Measurements from ENCODE around the gene PHGDH. TPM values are rescaled to one million over a fixed set of nuclear protein-coding genes. Genes with fewer than 3 reads are reported as not detected.
A peak's percentile ranks its signal among the peaks of the same experiment; 100 is the strongest.

PHGDH gene
- total and polyA plus RNA-seq, 9 of the 15 experiments (the other 6 are each of a cell fraction or from before 2014, with no cell fraction given): 6.7 to 84.2 (median 36.2) TPM

DNA sequence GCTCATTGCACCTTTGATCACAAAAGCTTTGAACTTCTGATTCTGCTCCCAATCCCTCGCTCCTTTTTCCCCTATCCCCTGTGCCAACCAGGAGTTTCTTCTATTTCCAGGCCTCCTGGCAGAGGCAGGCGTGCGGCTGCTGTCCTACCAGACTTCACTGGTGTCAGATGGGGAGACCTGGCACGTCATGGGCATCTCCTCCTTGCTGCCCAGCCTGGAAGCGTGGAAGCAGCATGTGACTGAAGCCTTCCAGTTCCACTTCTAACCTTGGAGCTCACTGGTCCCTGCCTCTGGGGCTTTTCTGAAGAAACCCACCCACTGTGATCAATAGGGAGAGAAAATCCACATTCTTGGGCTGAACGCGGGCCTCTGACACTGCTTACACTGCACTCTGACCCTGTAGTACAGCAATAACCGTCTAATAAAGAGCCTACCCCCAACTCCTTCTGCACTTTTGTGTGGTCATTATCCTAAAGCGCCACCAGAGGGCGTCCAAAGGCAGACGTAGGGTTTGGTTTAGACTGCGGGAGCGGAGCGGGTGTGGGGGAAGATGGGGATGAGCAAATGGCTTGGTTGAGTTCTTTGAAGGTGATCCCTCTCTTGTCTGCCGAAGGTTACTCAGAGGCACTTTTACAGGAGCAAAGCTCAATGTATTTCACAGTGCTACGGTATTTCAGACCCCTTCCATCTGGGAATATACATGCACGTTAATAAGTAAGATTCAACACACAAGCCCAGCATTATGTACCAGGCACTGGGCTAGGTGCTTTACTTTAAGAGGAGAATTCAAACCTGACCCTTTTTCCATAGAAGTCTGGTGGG is 32.3 kb downstream of the PHGDH start (continued):
- TF ChIP-seq NUFIP1 (IDR thresholded peaks at IDR 0.05; ENCODE audit: partially characterized antibody) (no peak), TEAD1 (CRISPR knock-in tag; IDR thresholded peaks at IDR 0.05) (no peak), KDM2B (CRISPR knock-in tag; IDR thresholded peaks at IDR 0.05) (no peak), IRF2 (CRISPR knock-in tag; IDR thresholded peaks at IDR 0.05) (no peak), POLR2G (IDR thresholded peaks at IDR 0.05; ENCODE audit: low read depth, low read length) (peak; percentile 35; the same call in 1 of the 2 replicates), CHD4 (IDR thresholded peaks at IDR 0.05; ENCODE audit: insufficient read depth, insufficient replicate concordance, low read depth, low read length, poor library complexity, severe bottlenecking) (no peak), ZZZ3 (IDR thresholded peaks at IDR 0.05) (no peak), RBM15 (IDR thresholded peaks at IDR 0.05; ENCODE audit: insufficient read depth, low read length) (no peak), CTCF (IDR thresholded peaks at IDR 0.05 in 2 of 3, conservative IDR thresholded peaks at IDR 0.05 in 1 of 3; ENCODE audit: insufficient read depth in 2 of 3, low read depth in 1 of 3, low read length in 3 of 3) (peak; percentile 87 to 96 (median 92)), JUND (IDR thresholded peaks at IDR 0.05; ENCODE audit: borderline replicate concordance, low read depth, low read length) (peak; percentile 51; the same call in 1 of the 2 replicates), JUND (tag; IDR thresholded peaks at IDR 0.05; ENCODE audit: borderline replicate concordance, low read depth, low read length) (no peak; the same call in 2 of the 3 replicates), ZNF347 (CRISPR knock-in tag; IDR thresholded peaks at IDR 0.05; ENCODE audit: low read depth) (no peak), BRD9 (IDR thresholded peaks at IDR 0.05; ENCODE audit: low read depth, partially characterized antibody) (no peak), AFF1 (IDR thresholded peaks at IDR 0.05; ENCODE audit: low read depth in 1 of 2, partially characterized antibody in 2 of 2) (no peak), CBX2 (IDR thresholded peaks at IDR 0.05; ENCODE audit: insufficient read depth, low read length, poor library complexity, severe bottlenecking) (no peak), FOXK1 (CRISPR knock-in tag; IDR thresholded peaks at IDR 0.05; ENCODE audit: borderline replicate concordance) (no peak; the same call in 1 of the 2 replicates), DPF2 (IDR thresholded peaks at IDR 0.05) (no peak), MCM5 (IDR thresholded peaks at IDR 0.05; ENCODE audit: low read depth) (no peak), MEF2A (IDR thresholded peaks at IDR 0.05; ENCODE audit: control insufficient read depth, low read depth, low read length) (no peak), ZNF133 (CRISPR knock-in tag; IDR thresholded peaks at IDR 0.05) (no peak), PTBP1 (IDR thresholded peaks at IDR 0.05; ENCODE audit: low read depth, low read length) (no peak), ZNF143 (CRISPR knock-in tag; IDR thresholded peaks at IDR 0.05) (no peak), NBN (IDR thresholded peaks at IDR 0.05; ENCODE audit: low read depth) (no peak)

Data from K562 (cell line).